AG08395 (cell line): ENCODE measurements around the gene PPP2R5E.
"Not testable (repeated sequence)": the region's sequence is repeated elsewhere in the genome, so short reads cannot be mapped to it uniquely, and the experiment has no call there.

Source experiments
- DNase-seq: peaks from one replicate; pipeline ENCODE4 v3.0.0; 2012; ENCODE audit warnings: mixed read lengths, low spot score

The PPP2R5E gene

GRCh38 chr14:63522511-63522910 lies 20.7 kb downstream of the PPP2R5E start:
- not testable (repeated sequence) for DNase-seq

GRCh38 chr14:63517354-63517753 lies 25.8 kb downstream of the PPP2R5E start:
- no peak for DNase-seq

- DNase-seq: no peak
Measured at GRCh38 chr14:63515240-63515639, 27.9 kb downstream of the PPP2R5E start.

GRCh38 chr14:63513756-63514155 lies 29.4 kb downstream of the PPP2R5E start:
- no peak for DNase-seq

GRCh38 chr14:63512861-63513260 lies 30.3 kb downstream of the PPP2R5E start:
- no peak for DNase-seq

GRCh38 chr14:63510538-63510937 lies 32.6 kb downstream of the PPP2R5E start:
- no peak for DNase-seq

- DNase-seq: no peak
Measured at GRCh38 chr14:63508033-63508432, 35.1 kb downstream of the PPP2R5E start.

GRCh38 chr14:63504648-63505047 lies 38.5 kb downstream of the PPP2R5E start:
- no peak for DNase-seq

GRCh38 chr14:63501429-63501828 lies 41.7 kb downstream of the PPP2R5E start:
- DNase-seq: no peak

- peak; percentile 48 for DNase-seq
Measured at GRCh38 chr14:63499701-63500250, 43.4 kb downstream of the PPP2R5E start.

- no peak for DNase-seq
Measured at GRCh38 chr14:63496837-63497400, 46.3 kb downstream of the PPP2R5E start.

GRCh38 chr14:63493246-63493645 lies 49.9 kb downstream of the PPP2R5E start:
- peak; percentile 8 for DNase-seq

GRCh38 chr14:63492391-63492790 lies 50.8 kb downstream of the PPP2R5E start:
- DNase-seq: peak; percentile 79

- no peak for DNase-seq
Measured at GRCh38 chr14:63487724-63488123, 55.5 kb downstream of the PPP2R5E start.

GRCh38 chr14:63486738-63487137 lies 56.4 kb downstream of the PPP2R5E start:
- no peak for DNase-seq

GRCh38 chr14:63483315-63483714 lies 59.9 kb downstream of the PPP2R5E start:
- no peak for DNase-seq

GRCh38 chr14:63480599-63480998 lies 62.6 kb downstream of the PPP2R5E start:
- no peak for DNase-seq

GRCh38 chr14:63478437-63478852 lies 64.7 kb downstream of the PPP2R5E start:
- no peak for DNase-seq

GRCh38 chr14:63478010-63478409 lies 65.2 kb downstream of the PPP2R5E start:
- no peak for DNase-seq

- DNase-seq: no peak
Measured at GRCh38 chr14:63477556-63477955, 65.6 kb downstream of the PPP2R5E start.

GRCh38 chr14:63475761-63476160 lies 67.4 kb downstream of the PPP2R5E start:
- no peak for DNase-seq

GRCh38 chr14:63474844-63475243 lies 68.3 kb downstream of the PPP2R5E start:
- no peak for DNase-seq

GRCh38 chr14:63474111-63474510 lies 69.1 kb downstream of the PPP2R5E start:
- no peak for DNase-seq
